ENCODE data around the gene CDH11.

- TF ChIP-seq YY1 (IDR thresholded peaks at IDR 0.05; ENCODE audit: insufficient read depth, insufficient read length) (no peak), ZNF274 (IDR thresholded peaks at IDR 0.05; ENCODE audit: low read depth, low read length) (no peak), SUZ12 (IDR thresholded peaks at IDR 0.05; ENCODE audit: extremely low read depth, insufficient read depth, insufficient read length) (no peak)
Observed at GRCh38 chr16:65061935-65062518, 59.8 kb downstream of the CDH11 start.

Data from NT2/D1 (cell line).